Tibial nerve (tissue), 3 donors: ENCODE results near the gene DAB1.

Source experiments
- CTCF ChIP-seq, 5 experiments: fragments of 200-600 bp in 3 of 5; fragments of 450-650 bp in 2 of 5; sonication (generic) in 3 of 5; IDR thresholded peaks; one replicate each; pipeline ENCODE4 v1.5.1; 2016 to 2019; ENCODE audit warnings: antibody characterized with exemption in 5 of 5, mild to moderate bottlenecking in 3 of 5, moderate library complexity in 2 of 5
- POLR2A ChIP-seq, 2 donors: fragments of 450-650 bp; IDR thresholded peaks; one replicate each; pipeline ENCODE4 v1.6.1; 2017; ENCODE audit warnings: antibody characterized with exemption in 2 of 2, mild to moderate bottlenecking in 2 of 2, moderate library complexity in 2 of 2

GRCh38 chr1:57012315-57012714 is 411.5 kb downstream of the DAB1 start:
- TF ChIP-seq POLR2A (IDR thresholded peaks at IDR 0.05) (no peak), CTCF (IDR thresholded peaks at IDR 0.05) (no peak)
